GM19099 (cell line): ENCODE data around the gene HECW1.

Experiments
- POLR2A ChIP-seq: IDR thresholded peaks from 3 replicates; pipeline ENCODE4 v1.6.1; 2011; ENCODE audit warnings: low read depth; ENCODE audit not compliant: insufficient read length; ENCODE audit errors: extremely low read depth

Gene HECW1

DNA sequence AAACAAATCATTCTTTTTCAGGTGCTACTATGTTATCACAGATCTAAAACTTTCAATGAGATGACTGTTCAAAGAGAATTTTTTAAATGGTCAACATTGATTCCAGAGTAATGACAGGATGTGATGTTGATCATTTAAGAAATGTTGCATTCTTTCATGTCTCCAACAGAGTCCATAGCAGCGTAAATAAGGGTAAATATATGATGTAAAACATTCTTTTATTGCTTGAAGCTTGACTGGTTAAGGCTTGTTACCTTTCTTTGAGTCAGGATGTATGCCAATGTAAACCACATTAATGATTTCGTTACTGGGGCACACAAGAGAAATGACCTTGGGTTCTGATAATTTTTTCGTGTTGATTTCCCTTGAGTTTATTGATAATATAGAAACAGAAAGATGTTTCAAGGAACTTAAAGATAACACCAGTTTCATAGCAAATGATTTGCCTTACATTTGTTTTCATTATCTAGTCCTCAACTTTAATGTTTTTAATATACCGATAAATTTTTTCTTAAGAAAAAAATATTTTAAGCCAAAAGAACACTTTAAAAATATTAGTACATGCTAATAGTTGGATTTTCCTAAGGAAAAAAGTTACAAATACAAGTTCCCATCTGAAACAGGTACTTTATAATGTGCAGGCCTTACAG, 473.9 kb downstream of the HECW1 start:
- TF ChIP-seq POLR2A, result peak; percentile 20

GRCh38 chr7:43588477-43589132, 476.2 kb downstream of the HECW1 start:
- TF ChIP-seq POLR2A, result no peak

- no peak for TF ChIP-seq POLR2A
These were observed 476.7 kb downstream of the HECW1 start for GRCh38 chr7:43589133-43589478.

DNA sequence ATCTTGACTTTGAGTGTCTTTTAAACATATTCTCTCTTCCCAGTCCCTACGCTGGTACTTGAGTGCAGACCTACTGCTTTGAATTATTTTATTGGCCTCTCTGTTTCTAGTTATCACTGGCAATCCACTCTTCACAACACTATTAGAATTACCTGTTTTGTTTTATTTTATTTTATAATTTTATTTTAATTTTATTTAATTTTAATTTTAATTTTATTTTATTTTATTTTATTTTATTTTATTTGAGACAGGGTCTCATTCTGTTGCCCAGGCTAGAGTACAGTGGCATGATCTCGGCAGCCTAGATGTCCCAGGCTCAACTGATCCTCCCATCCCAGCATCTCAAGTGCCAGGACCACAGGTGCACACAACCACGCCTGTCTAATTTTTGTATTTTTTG, 477.3 kb downstream of the HECW1 start:
- no peak for TF ChIP-seq POLR2A

GRCh38 chr7:43590862-43591557, 478.6 kb downstream of the HECW1 start:
- TF ChIP-seq POLR2A, result no peak

DNA sequence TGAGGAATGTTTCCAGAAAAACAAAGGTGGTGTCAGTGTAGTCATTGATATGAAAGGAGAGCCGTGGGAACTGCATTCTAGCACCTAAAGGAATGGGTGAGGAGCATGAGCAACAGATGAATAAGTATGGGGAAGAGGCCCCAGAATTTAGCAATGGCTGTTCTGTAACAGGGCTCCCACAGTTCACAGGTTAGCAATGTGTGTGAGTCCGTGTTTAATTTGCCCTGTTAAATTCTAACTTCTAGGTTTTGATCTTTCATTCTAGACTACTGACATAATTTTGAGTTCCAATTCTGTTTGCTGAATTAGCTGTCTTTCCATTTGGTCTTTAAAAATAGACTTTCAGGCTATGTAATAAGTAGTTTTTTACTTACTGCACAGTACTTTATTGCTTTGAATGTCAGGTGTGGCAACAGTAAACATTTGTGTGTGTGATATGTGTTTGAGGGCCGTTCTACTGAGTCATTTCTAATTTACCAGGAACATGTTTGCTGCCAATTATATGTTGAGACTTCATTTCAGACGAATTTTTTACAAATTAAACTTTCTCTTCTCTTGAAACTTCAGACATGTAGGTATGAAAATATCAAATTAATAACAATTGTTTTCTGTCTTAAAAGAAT, 479.2 kb downstream of the HECW1 start:
- TF ChIP-seq POLR2A, result no peak

- TF ChIP-seq POLR2A, result no peak
These were observed 479.9 kb downstream of the HECW1 start for GRCh38 chr7:43592326-43592725.

DNA sequence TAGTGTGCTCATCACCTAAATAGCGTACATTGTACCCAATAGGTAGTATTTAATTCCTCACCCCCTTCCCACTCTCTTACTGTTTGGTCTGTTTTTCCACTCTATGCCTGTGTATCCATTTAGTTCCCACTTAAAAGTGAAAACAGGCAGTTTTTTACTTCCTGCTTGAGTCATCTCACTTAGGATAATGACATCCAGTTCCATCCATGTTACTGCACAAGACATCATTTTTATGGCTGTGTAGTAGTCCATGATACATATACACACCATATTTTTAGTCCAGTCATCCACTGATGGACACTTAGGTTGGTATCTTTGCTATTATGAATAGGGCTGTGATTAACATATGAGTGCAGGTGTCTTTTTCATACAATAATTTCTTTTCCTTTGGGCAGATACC, 480.6 kb downstream of the HECW1 start:
- no peak for TF ChIP-seq POLR2A

DNA sequence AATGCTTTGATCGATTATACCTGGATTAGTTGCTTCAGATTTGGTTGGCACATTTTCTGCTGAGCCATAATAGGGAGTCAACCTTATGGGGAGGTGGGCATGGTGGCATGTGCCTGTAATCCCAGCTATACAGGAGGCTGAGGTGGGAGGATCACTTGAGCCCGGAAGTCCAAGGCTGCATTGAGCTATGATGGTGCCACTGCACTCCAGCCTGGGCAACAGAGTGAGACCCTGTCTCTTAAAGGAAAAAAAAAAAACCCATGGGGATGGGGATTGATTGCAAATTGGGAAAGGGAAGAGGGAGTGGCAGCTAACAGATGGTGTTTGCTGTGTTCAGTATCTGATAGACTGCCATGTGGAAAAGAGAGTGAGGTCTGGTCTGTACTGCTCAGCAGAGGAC, 481.6 kb downstream of the HECW1 start:
- no peak for TF ChIP-seq POLR2A

GRCh38 chr7:43600056-43600455, 487.6 kb downstream of the HECW1 start:
- TF ChIP-seq POLR2A, result no peak

DNA sequence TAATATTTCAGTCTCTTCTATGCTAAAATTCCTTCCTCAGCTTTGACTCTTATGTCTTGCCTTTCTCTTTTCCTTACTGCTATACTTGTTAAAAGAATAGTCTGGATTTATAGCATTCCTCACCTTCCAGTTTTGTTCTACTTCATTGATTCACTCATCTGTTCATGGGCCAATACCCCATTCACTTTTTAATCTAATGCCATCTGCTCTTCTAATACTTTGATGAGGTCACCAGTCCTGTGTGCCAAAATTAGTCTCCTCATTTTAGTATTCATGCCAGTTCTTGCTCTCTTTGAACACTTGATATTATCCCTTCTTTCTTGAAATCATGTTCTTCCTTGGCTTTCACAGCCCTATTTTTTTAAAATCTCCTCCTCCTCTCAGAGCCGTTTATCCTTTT, 489.8 kb downstream of the HECW1 start:
- TF ChIP-seq POLR2A, result no peak

- no peak for TF ChIP-seq POLR2A
These were observed 491.8 kb downstream of the HECW1 start for GRCh38 chr7:43604251-43604650.

DNA sequence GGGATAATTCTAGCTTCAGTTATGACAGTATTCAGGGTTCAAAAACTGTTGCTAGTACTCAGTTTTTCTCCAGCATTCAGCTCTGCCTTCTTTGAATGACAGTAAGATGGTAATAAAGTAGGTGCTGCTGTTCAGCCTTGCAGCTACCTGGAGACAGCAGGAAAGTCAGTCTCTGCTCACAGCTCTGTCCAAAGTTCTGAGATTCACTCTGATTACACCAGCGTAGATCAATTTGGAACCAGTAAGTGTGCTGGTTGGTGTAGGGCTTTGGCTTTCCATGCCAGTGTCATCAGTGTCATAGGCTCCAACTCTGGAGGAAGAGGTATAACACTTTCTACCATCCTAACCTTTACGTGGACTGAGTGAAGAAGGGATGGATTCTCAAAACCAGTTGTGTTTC, 496.6 kb downstream of the HECW1 start:
- TF ChIP-seq POLR2A, result no peak

- no peak for TF ChIP-seq POLR2A
These were observed 499.7 kb downstream of the HECW1 start for GRCh38 chr7:43612128-43612527.
